Endothelial cell of umbilical vein (primary cell): ENCODE measurements around the gene PLCB4. TPM values are rescaled to one million over a fixed set of nuclear protein-coding genes. Genes with fewer than 3 reads are reported as not detected.

Experiments
- BruUV-seq: library from RNA; stranded (reverse); fragments of 400-500 nt; replicated peaks from 2 replicates; lab custom pipeline; 2021; lab: Mats Ljungman, UMichigan
- CTCF ChIA-PET: fragments of 300-600, 350-600 bp; sonication (Branson Sonifier 250); formaldehyde crosslinking; loops from one replicate; lab custom pipeline; 2021; ENCODE audit warnings: antibody characterized with exemption, inconsistent platforms; lab: Charles Lee
- POLR2A ChIA-PET: fragments of 300-600, 350-600 bp; sonication (Branson Sonifier 250); formaldehyde crosslinking; loops from one replicate; lab custom pipeline; 2021; ENCODE audit warnings: antibody characterized with exemption, inconsistent platforms; lab: Charles Lee
- DNase-seq: peaks from one replicate; pipeline ENCODE4 v3.0.0-alpha.2; 2011; ENCODE audit warnings: low read depth, low spot score
- FAIRE-seq: peaks from 2 replicates; lab custom pipeline; 2011; peaks lifted over from hg19 to GRCh38; lab: Jason Lieb, UNC
- H2AFZ ChIP-seq: 2 replicates; pipeline ENCODE4 v1.6.0; 2012; ENCODE audit warnings: low read depth, low read length, control low read depth, inconsistent platforms
- H3K27ac ChIP-seq: 2 replicates; pipeline ENCODE4 v1.5.1; 2011; ENCODE audit warnings: low read depth, mild to moderate bottlenecking, control low read depth, low read length, moderate library complexity; ENCODE audit not compliant: insufficient read depth
- H3K27me3 ChIP-seq, 2 experiments: 2 replicates each; pipeline versions ENCODE4 v1.6.0 to v1.6.1; 2011; ENCODE audit warnings: low read length in 2 of 2, mixed read lengths in 1 of 2; ENCODE audit not compliant: control insufficient read depth in 2 of 2, insufficient read depth in 2 of 2
- H3K36me3 ChIP-seq, 2 experiments: 2 replicates in 1 of 2; 3 replicates in 1 of 2; pipeline ENCODE4 v1.5.1; 2011; ENCODE audit warnings: low read length in 2 of 2, mild to moderate bottlenecking in 1 of 2, moderate library complexity in 1 of 2; ENCODE audit not compliant: control insufficient read depth in 2 of 2, insufficient read depth in 2 of 2; ENCODE audit errors: extremely low read depth in 1 of 2
- H3K4me1 ChIP-seq: 3 replicates; pipeline ENCODE4 v1.5.1; 2011; ENCODE audit warnings: mild to moderate bottlenecking, low read length; ENCODE audit not compliant: control insufficient read depth, insufficient read depth; ENCODE audit errors: extremely low read depth
- H3K4me2 ChIP-seq: 2 replicates; pipeline ENCODE4 v1.6.1; 2011; ENCODE audit warnings: low read length, control low read depth, mixed read lengths; ENCODE audit not compliant: insufficient read depth
- H3K4me3 ChIP-seq, 3 experiments: fragments of 200-600 bp in 1 of 3; sonication (generic), shearing (Covaris generic) in 1 of 3; replicated peaks in 1 of 3; 2 replicates each; pipeline ENCODE4 v1.5.1; 2011 to 2016; ENCODE audit warnings: control low read depth in 3 of 3, low read length in 3 of 3, mild to moderate bottlenecking in 2 of 3, inconsistent platforms in 1 of 3, low read depth in 1 of 3, moderate library complexity in 1 of 3; ENCODE audit not compliant: insufficient read depth in 1 of 3
- H3K79me2 ChIP-seq: 2 replicates; pipeline ENCODE4 v1.6.0; 2012; ENCODE audit warnings: low read length, inconsistent platforms; ENCODE audit not compliant: control insufficient read depth, insufficient read depth
- H3K9ac ChIP-seq: replicated peaks from 2 replicates; pipeline ENCODE3; 2011; ENCODE audit warnings: low read length, control low read depth; ENCODE audit not compliant: insufficient read depth; ENCODE audit errors: extremely low read depth
- H3K9me1 ChIP-seq: replicated peaks from 3 replicates; pipeline ENCODE4 v1.6.0; 2011; ENCODE audit warnings: mild to moderate bottlenecking, low read length; ENCODE audit not compliant: control insufficient read depth, insufficient read depth; ENCODE audit errors: extremely low read depth
- H3K9me3 ChIP-seq: replicated peaks from 2 replicates; pipeline ENCODE4 v1.5.1; 2012; ENCODE audit warnings: low read length, inconsistent platforms; ENCODE audit not compliant: control insufficient read depth, insufficient read depth
- H4K20me1 ChIP-seq: replicated peaks from 2 replicates; pipeline ENCODE3; 2011; ENCODE audit warnings: mild to moderate bottlenecking, low read length; ENCODE audit not compliant: control insufficient read depth, insufficient read depth; ENCODE audit errors: extremely low read depth
- CTCF ChIP-seq, 2 donors: IDR thresholded peaks; 1 replicate in 1 of 2; 2 replicates in 1 of 2; pipeline ENCODE4 v1.5.1; 2011; ENCODE audit warnings: low read length in 2 of 2, mild to moderate bottlenecking in 2 of 2, moderate library complexity in 2 of 2, control low read depth in 1 of 2, inconsistent platforms in 1 of 2, low read depth in 1 of 2; ENCODE audit not compliant: insufficient read depth in 1 of 2; ENCODE audit errors: extremely low read depth in 1 of 2
- EZH2 ChIP-seq: IDR thresholded peaks from 2 replicates; pipeline ENCODE4 v1.6.1; 2012; ENCODE audit warnings: borderline replicate concordance, low read depth, mild to moderate bottlenecking, moderate library complexity, low read length, inconsistent platforms; ENCODE audit not compliant: severe bottlenecking
- FOS ChIP-seq: IDR thresholded peaks from 2 replicates; pipeline ENCODE4 v1.6.1; 2011; ENCODE audit warnings: mild to moderate bottlenecking, low read length, moderate library complexity, borderline replicate concordance; ENCODE audit not compliant: insufficient read depth
- GATA2 ChIP-seq: IDR thresholded peaks from 2 replicates; pipeline ENCODE4 v1.7.0; 2011; ENCODE audit warnings: low read depth, mild to moderate bottlenecking, moderate library complexity, mixed read lengths, low read length; ENCODE audit not compliant: insufficient read length, insufficient read depth
- JUN ChIP-seq: IDR thresholded peaks from 2 replicates; pipeline ENCODE4 v1.6.1; 2011; ENCODE audit warnings: borderline replicate concordance, low read depth; ENCODE audit not compliant: insufficient read length, insufficient read depth
- MAX ChIP-seq: IDR thresholded peaks from 2 replicates; pipeline ENCODE4 v1.6.1; 2011; ENCODE audit not compliant: insufficient read depth, insufficient read length
- MYC ChIP-seq: IDR thresholded peaks from one replicate; pipeline ENCODE4 v1.6.1; 2011; ENCODE audit warnings: mild to moderate bottlenecking, low read depth, low read length
- POLR2A ChIP-seq: IDR thresholded peaks from 2 replicates; pipeline ENCODE4 v1.6.1; 2012; ENCODE audit warnings: low read depth, mild to moderate bottlenecking, control low read depth, low read length
- POLR2AphosphoS5 ChIP-seq: IDR thresholded peaks from 2 replicates; pipeline ENCODE4 v1.6.1; 2012; ENCODE audit warnings: low read depth, mild to moderate bottlenecking, control low read depth, low read length, moderate library complexity; ENCODE audit not compliant: insufficient read depth
- dilution Hi-C: fragments of 300-500 bp; cut with MboI; formaldehyde crosslinking; loops from one replicate; pipeline ENCODE4 v1.15.0; 2019; ENCODE audit warnings: low sequenced_read_pairs; ENCODE audit not compliant: extremely low pct_ligation_motif_present
- intact Hi-C: fragments of 100-400 bp; cut with micrococcal nuclease; formaldehyde crosslinking; loops from one replicate; pipeline ENCODE4 v1.10.0; 2022
- polyA plus RNA-seq, 4 experiments: library from polyadenylated mRNA; depleted of rRNA in 3 of 4; stranded (reverse) in 3 of 4; unstranded in 1 of 4; fragments of >200 nt; gene quantifications; 2 replicates each; pipeline versions ENCODE4 v1.2.1 to v1.2.3, GENCODE V29; 2011 to 2012; ENCODE audit warnings: missing spikeins in 1 of 4
- total RNA-seq: library from RNA; stranded (reverse); gene quantifications from 2 replicates; pipeline ENCODE4 v1.2.3, GENCODE V29; 2021

PLCB4 gene
- total and polyA plus RNA-seq, 2 donors (not counting 3 experiments of a cell fraction or from before 2014, with no cell fraction given): 0.37 to 1.7 TPM

- POLR2A ChIA-PET: no interaction called here
- Histone ChIP-seq H3K36me3 (no peaks in the 10 kb centered on the region), H4K20me1 (no peaks in the 10 kb centered on the region), H3K9me1 (no peaks in the 10 kb centered on the region), H3K9me3 (no peaks in the 10 kb centered on the region), H3K27me3 (no peaks in the 10 kb centered on the region), H3K79me2 (no peaks in the 10 kb centered on the region), H3K4me3 (no peak overlapping the region), H3K4me1 (no peaks in the 10 kb centered on the region), H3K27ac (no peak overlapping the region), H2AFZ (no peak overlapping the region), H3K9ac (no peak overlapping the region), H3K4me2 (no peak overlapping the region)
- intact Hi-C loops: no loop called here
- no TSS peak for BruUV-seq
- TF ChIP-seq CTCF (IDR thresholded peaks at IDR 0.05; ENCODE audit: extremely low read depth in 1 of 2, insufficient read depth in 1 of 2, low read depth in 1 of 2, low read length in 2 of 2) (no peak), POLR2A (no peak), MYC (no peak), JUN (no peak), MAX (no peak), EZH2 (no peak), FOS (no peak), POLR2AphosphoS5 (no peak), GATA2 (no peak)
- CTCF ChIA-PET: interaction anchor here (1.6 kb wide), 1 partner anchor 11 kb away, joined by 4 read pairs; no protein-coding TSS in a partner anchor
- dilution Hi-C loops: no loop called here
- FAIRE-seq: no peak
- no peak for DNase-seq
Observed at GRCh38 chr20:9108260-9108659, 39.4 kb downstream of the PLCB4 start.
